Neural cell (in vitro differentiated cells): ENCODE measurements around the gene APCDD1.

Experiments
- CTCF ChIP-seq: fragments of 450-650 bp; IDR thresholded peaks from 2 replicates; pipeline ENCODE4 v1.5.1; 2014; ENCODE audit warnings: antibody characterized with exemption, mild to moderate bottlenecking, moderate library complexity; ENCODE audit not compliant: poor library complexity, severe bottlenecking
- MXI1 ChIP-seq: fragments of 450-650 bp; conservative IDR thresholded peaks from 2 replicates; pipeline ENCODE4 v1.6.1; 2014; ENCODE audit warnings: antibody characterized with exemption, mild to moderate bottlenecking; ENCODE audit not compliant: poor library complexity, severe bottlenecking
- POLR2AphosphoS5 ChIP-seq: IDR thresholded peaks from 2 replicates; pipeline ENCODE4 v1.6.1; 2012

- TF ChIP-seq CTCF: no peak
- TF ChIP-seq POLR2AphosphoS5: no peak
- TF ChIP-seq MXI1: no peak
Observed at GRCh38 chr18:10409041-10409440, 45.4 kb upstream of the APCDD1 start.
